Breast epithelium (tissue), 4 donors: ENCODE data around the gene TMEM63B. TPM values are rescaled to one million over a fixed set of nuclear protein-coding genes. Genes with fewer than 3 reads are reported as not detected.
"Not testable (repeated sequence)": the region's sequence is repeated elsewhere in the genome, so short reads cannot be mapped to it uniquely, and the experiment has no call there.

Experiments used
- DNase-seq, 2 donors: peaks; one replicate each; pipeline ENCODE4 v3.0.0-alpha.2; 2019; ENCODE audit warnings: low spot score in 2 of 2
- H3K27ac ChIP-seq, 2 donors: fragments of 200-600 bp; sonication (generic) in 1 of 2; one replicate each; pipeline ENCODE4 v1.5.1; 2016 to 2019; ENCODE audit warnings: mild to moderate bottlenecking in 1 of 2
- H3K27me3 ChIP-seq, 2 donors: fragments of 200-600 bp; sonication (generic) in 1 of 2; one replicate each; pipeline versions ENCODE4 v1.5.1 to v1.6.0; 2017 to 2019; ENCODE audit warnings: control low read depth in 1 of 2, mild to moderate bottlenecking in 1 of 2
- H3K36me3 ChIP-seq: fragments of 200-600 bp; one replicate; pipeline ENCODE4 v1.5.1; 2019
- H3K4me1 ChIP-seq, 2 donors: fragments of 200-600 bp; sonication (generic); one replicate each; pipeline ENCODE4 v1.5.1; 2016 to 2019; ENCODE audit warnings: control low read depth in 1 of 2
- H3K4me3 ChIP-seq, 3 donors: fragments of 200-600 bp; sonication (generic); 1 replicate in 2 of 3; 2 replicates in 1 of 3; pipeline ENCODE4 v1.5.1; 2016 to 2019; ENCODE audit warnings: mild to moderate bottlenecking in 3 of 3, moderate library complexity in 2 of 3
- H3K9me3 ChIP-seq, 2 donors: fragments of 200-600 bp; sonication (generic) in 1 of 2; one replicate each; pipeline ENCODE4 v1.5.1; 2016 to 2019; ENCODE audit warnings: control low read depth in 1 of 2
- POLR2A ChIP-seq: fragments of 450-650 bp; IDR thresholded peaks from one replicate; pipeline ENCODE4 v1.6.1; 2016; ENCODE audit warnings: antibody characterized with exemption, mild to moderate bottlenecking, moderate library complexity
- POLR2AphosphoS5 ChIP-seq, 3 donors: sonication (generic); formaldehyde crosslinking; IDR thresholded peaks; one replicate each; pipeline ENCODE4 v1.6.1; 2017; ENCODE audit warnings: antibody characterized with exemption in 3 of 3
- intact Hi-C: fragments of 100-400 bp; cut with DNase I; formaldehyde crosslinking; loops from one replicate; pipeline ENCODE4 v1.15.1; 2023; ENCODE audit warnings: low total_unique reads
- total RNA-seq, 3 donors: library from RNA; depleted of rRNA; stranded (reverse); fragments of >200 nt; gene quantifications; one replicate each; pipeline ENCODE4 v1.1.0, GENCODE V29; 2016
- TF ChIP-seq, protein P1 (sequence below), 3 donors: fragments of 450-650 bp; IDR thresholded peaks; one replicate each; pipeline ENCODE4 v1.5.1; 2016 to 2017; ENCODE audit warnings: antibody characterized with exemption in 3 of 3, mild to moderate bottlenecking in 3 of 3, moderate library complexity in 3 of 3

The TMEM63B gene
- total RNA-seq, 3 donors from 2014 or later, result 16.7 to 21.8 (median 18.9) TPM

DNA sequence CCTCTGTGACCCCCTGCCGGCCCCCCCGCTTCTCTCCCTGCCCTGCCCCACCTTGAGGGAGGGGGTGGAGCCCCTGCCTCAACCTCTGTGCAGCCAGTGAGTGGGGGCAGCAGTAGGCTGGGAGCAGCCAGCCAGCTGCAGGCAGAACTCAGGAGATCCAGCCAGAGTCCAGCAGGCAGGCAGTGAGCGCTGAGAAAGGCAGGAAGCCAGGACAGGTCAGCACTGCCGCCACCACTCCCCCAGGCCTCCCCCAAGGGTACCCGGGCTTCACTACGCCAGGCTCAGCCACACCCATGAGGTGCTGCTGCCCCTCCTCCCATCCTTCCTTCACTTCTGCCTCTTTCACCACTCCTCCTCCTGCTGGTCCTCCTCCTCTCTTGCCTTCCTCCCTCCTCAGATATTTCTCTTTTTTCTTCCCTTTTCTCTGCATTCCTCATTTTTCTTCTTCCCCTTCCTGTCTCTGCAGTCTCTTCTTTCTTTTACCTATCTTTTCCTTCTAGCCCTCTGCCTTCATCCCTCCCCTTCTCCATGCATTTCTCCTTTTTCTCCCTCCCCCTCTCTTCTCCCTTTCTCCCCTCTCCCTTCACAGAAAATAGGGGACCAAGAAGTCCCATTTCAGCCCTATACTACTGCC is 11.5 kb downstream of the TMEM63B start:
- Histone ChIP-seq H3K9me3 (no peaks in the 10 kb centered on the region), H3K36me3 (no peaks in the 10 kb centered on the region), H3K4me1 (no peaks in the 10 kb centered on the region), H3K27ac (no peak overlapping the region), H3K27me3 (no peaks in the 10 kb centered on the region), H3K4me3 (no peak overlapping the region)
- intact Hi-C loops, result no loop called here
- no peak for DNase-seq
- TF ChIP-seq, protein P1, sequence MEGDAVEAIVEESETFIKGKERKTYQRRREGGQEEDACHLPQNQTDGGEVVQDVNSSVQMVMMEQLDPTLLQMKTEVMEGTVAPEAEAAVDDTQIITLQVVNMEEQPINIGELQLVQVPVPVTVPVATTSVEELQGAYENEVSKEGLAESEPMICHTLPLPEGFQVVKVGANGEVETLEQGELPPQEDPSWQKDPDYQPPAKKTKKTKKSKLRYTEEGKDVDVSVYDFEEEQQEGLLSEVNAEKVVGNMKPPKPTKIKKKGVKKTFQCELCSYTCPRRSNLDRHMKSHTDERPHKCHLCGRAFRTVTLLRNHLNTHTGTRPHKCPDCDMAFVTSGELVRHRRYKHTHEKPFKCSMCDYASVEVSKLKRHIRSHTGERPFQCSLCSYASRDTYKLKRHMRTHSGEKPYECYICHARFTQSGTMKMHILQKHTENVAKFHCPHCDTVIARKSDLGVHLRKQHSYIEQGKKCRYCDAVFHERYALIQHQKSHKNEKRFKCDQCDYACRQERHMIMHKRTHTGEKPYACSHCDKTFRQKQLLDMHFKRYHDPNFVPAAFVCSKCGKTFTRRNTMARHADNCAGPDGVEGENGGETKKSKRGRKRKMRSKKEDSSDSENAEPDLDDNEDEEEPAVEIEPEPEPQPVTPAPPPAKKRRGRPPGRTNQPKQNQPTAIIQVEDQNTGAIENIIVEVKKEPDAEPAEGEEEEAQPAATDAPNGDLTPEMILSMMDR (IDR thresholded peaks at IDR 0.05), result no peak
- TF ChIP-seq POLR2AphosphoS5 (IDR thresholded peaks at IDR 0.05), result no peak
- no peak for TF ChIP-seq POLR2A

DNA sequence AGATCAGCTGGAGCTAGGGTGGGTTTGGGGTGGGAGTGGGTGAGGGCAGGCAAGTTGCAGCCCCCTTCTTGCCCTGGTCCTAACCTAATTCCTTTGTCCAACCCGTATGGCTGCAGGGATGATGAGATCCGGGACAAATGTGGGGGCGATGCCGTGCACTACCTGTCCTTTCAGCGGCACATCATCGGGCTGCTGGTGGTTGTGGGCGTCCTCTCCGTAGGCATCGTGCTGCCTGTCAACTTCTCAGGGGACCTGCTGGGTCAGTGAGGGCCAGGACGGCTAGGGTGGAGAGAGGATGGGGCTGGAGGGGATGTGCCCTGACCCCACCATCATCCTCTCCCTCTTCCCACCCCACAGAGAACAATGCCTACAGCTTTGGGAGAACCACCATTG is 12.0 kb downstream of the TMEM63B start:
- Histone ChIP-seq H3K9me3 (no peaks in the 10 kb centered on the region), H3K27me3 (no peaks in the 10 kb centered on the region), H3K4me1 (no peaks in the 10 kb centered on the region), H3K36me3 (no peaks in the 10 kb centered on the region), H3K27ac (no peak overlapping the region), H3K4me3 (no peak overlapping the region)
- no peak for DNase-seq
- TF ChIP-seq, protein P1 (IDR thresholded peaks at IDR 0.05), result no peak
- TF ChIP-seq POLR2A, result no peak
- TF ChIP-seq POLR2AphosphoS5 (IDR thresholded peaks at IDR 0.05), result no peak
- intact Hi-C loops, result no loop called here

DNA sequence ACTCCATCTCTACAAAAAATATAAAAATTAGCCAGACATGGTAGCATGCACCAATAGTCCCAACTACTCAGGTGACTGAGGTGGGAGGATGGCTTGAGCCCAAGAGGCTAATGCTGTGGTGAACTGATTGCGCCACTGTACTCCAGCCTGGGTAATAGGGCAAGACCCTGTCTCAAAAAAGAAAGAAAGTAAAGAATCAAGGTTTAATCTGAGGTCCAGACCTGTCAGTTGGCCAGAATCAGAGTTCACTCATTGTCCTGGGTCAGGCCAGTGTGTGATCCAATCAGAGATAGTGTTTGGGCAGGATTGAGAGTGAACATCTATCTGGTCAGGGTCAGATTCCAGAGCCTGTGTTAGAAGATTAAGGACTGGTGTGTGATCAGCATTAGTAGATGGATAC is 15.5 kb downstream of the TMEM63B start:
- Histone ChIP-seq H3K4me1 (no peaks in the 10 kb centered on the region), H3K4me3 (no peak overlapping the region), H3K9me3 (no peaks in the 10 kb centered on the region), H3K27me3 (no peaks in the 10 kb centered on the region), H3K36me3 (no peaks in the 10 kb centered on the region), H3K27ac (no peak overlapping the region)
- intact Hi-C loops, result no loop called here
- no peak for DNase-seq
- no peak for TF ChIP-seq POLR2A
- TF ChIP-seq, protein P1 (IDR thresholded peaks at IDR 0.05), result no peak
- TF ChIP-seq POLR2AphosphoS5 (IDR thresholded peaks at IDR 0.05), result no peak

DNA sequence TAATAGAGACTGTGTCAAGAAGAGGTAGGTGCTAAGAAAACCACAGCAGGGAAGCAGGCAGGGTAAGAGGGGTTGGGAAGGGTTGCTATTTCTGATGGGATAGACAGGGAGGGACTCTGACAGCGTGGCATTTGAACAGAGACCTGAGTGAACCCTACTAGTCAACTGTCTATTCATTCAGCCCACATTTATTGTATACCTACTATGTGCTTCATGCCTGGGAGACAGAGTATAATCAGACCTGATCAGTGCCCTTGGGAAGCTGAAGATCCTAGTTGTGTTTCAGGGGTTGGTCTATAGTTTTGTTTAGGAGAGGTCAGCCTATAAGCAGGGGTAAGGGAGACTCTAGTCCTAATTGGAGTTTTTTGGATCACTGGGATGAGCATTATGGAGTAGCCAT is 16.4 kb downstream of the TMEM63B start:
- H3K4me1 ChIP-seq, result no peaks in the 10 kb centered on the region
- TF ChIP-seq, protein P1 (IDR thresholded peaks at IDR 0.05), result no peak
- TF ChIP-seq POLR2AphosphoS5 (IDR thresholded peaks at IDR 0.05) (no peak), POLR2A (no peak)
- no peaks in the 10 kb centered on the region for H3K36me3 ChIP-seq
- intact Hi-C loops, result no loop called here
- H3K9me3 ChIP-seq, result no peaks in the 10 kb centered on the region
- no peak overlapping the region for H3K27ac ChIP-seq
- DNase-seq, result no peak
- H3K4me3 ChIP-seq, result no peak overlapping the region
- H3K27me3 ChIP-seq, result no peaks in the 10 kb centered on the region

DNA sequence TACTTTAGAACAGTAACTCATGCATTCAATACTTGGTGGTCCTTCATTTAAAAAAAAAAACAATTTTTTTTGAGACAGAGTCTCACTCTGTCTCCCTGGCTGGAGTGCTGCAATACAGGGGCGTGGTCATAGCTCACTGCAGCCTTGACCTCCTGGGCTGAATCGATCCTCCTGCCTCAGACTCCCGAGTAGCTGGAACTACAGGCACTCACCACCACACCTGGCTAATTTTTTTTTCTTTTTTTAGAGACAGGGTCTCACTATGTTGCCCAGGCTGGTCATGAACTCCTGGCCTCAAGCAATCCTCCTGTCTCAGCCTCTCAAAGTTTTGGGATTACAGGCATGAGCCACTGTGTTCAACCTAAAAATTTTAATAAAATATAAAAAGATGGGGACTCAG is 17.2 kb downstream of the TMEM63B start:
- H3K27ac ChIP-seq, H3K27me3 ChIP-seq, H3K9me3 ChIP-seq, intact Hi-C loops, H3K4me1 ChIP-seq, DNase-seq, H3K4me3 ChIP-seq, H3K36me3 ChIP-seq: not testable (repeated sequence)

DNA sequence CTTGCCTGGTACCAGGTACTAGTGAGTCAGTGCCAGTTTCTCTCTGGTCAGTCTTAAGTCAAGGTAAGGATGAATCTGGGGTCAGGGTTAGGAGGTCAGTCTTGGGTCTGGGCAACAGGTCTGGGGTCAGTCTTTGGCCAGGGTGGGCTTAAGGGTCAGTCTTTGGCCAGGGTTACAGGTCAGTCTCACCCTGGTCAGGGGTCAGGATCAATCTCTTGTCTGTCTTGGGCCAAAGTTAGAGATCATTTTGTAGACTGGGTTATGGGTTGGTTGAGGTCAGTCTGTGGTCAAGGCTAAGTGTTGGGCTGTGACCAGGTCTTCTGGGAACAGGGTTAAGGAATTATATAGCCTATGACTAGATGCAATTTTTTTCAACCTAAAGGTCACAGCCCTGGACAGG is 18.5 kb downstream of the TMEM63B start:
- intact Hi-C loops, result no loop called here
- TF ChIP-seq POLR2A, result no peak
- no peak for TF ChIP-seq POLR2AphosphoS5 (IDR thresholded peaks at IDR 0.05)
- TF ChIP-seq, protein P1 (IDR thresholded peaks at IDR 0.05), result no peak
- Histone ChIP-seq H3K4me1 (no peaks in the 10 kb centered on the region), H3K27ac (no peak overlapping the region), H3K4me3 (no peak overlapping the region), H3K9me3 (no peaks in the 10 kb centered on the region), H3K27me3 (no peaks in the 10 kb centered on the region), H3K36me3 (peaks cover 6% of the 10 kb centered on the region)
- DNase-seq, result no peak
